ENCODE results near the gene SCUBE2.

- TF ChIP-seq GABPA (IDR thresholded peaks at IDR 0.05 in 1 of 2, conservative IDR thresholded peaks at IDR 0.05 in 1 of 2) (no peak), MAX (IDR thresholded peaks at IDR 0.05) (no peak), EGR1 (IDR thresholded peaks at IDR 0.05; ENCODE audit: low read depth in 2 of 2) (no peak), CTCF (IDR thresholded peaks at IDR 0.05; ENCODE audit: low read depth, low read length, missing input control) (peak; percentile 79), ZBTB33 (IDR thresholded peaks at IDR 0.05) (no peak), ATF3 (IDR thresholded peaks at IDR 0.05) (no peak), YY1 (IDR thresholded peaks at IDR 0.05) (no peak), REST (IDR thresholded peaks at IDR 0.05) (no peak), TAF1 (conservative IDR thresholded peaks at IDR 0.05) (no peak), RAD21 (IDR thresholded peaks at IDR 0.05) (peak; percentile 83 to 92), RXRA (IDR thresholded peaks at IDR 0.05) (no peak), NR2F2 (IDR thresholded peaks at IDR 0.05) (no peak), FOXA1 (IDR thresholded peaks at IDR 0.05) (no peak), JUND (IDR thresholded peaks at IDR 0.05) (no peak)
Measured at GRCh38 chr11:9137293-9138132, 46.1 kb upstream of the SCUBE2 start.
